SK-N-SH (cell line): ENCODE data around the gene ASCC3.

Experiments used
- CHD2 ChIP-seq: fragments of 150-350 bp; IDR thresholded peaks from 2 replicates; pipeline ENCODE4 v1.6.1; 2018; ENCODE audit warnings: low read length; ENCODE audit not compliant: partially characterized antibody
- CTCF ChIP-seq: fragments of 200-600 bp; sonication (generic); IDR thresholded peaks from 2 replicates; pipeline ENCODE4 v1.6.1; 2017; ENCODE audit warnings: antibody characterized with exemption, mild to moderate bottlenecking, moderate library complexity
- MAX ChIP-seq: IDR thresholded peaks from 2 replicates; pipeline ENCODE4 v1.4.0; 2012; ENCODE audit warnings: low read depth
- POLR2AphosphoS5 ChIP-seq: IDR thresholded peaks from 2 replicates; pipeline ENCODE4 v1.6.1; 2012; ENCODE audit warnings: low read depth, low read length
- REST ChIP-seq: IDR thresholded peaks from 2 replicates; pipeline ENCODE4 v1.6.1; 2012; ENCODE audit warnings: mild to moderate bottlenecking, low read depth, low read length, moderate library complexity
- TEAD4 ChIP-seq: IDR thresholded peaks from 2 replicates; pipeline ENCODE4 v1.4.0; 2012; ENCODE audit warnings: mild to moderate bottlenecking, borderline replicate concordance; ENCODE audit not compliant: insufficient read depth
- USF2 ChIP-seq: fragments of 150-350 bp; IDR thresholded peaks from 2 replicates; pipeline ENCODE4 v1.6.1; 2017; ENCODE audit warnings: antibody characterized with exemption, low read length, low read depth, borderline replicate concordance

- TF ChIP-seq CTCF (no peak), POLR2AphosphoS5 (no peak), USF2 (no peak), MAX (no peak), TEAD4 (no peak), CHD2 (no peak), REST (no peak)
Observed at GRCh38 chr6:100891079-100891478, 9.9 kb upstream of the ASCC3 start.
